SK-N-SH treated with all-trans-retinoic acid at 6 μM for 48 hours (cell line): ENCODE results near the gene COL4A1.

ENCODE experiments used
- ATAC-seq: fragments of 200-7000 bp; cut with Tn5 transposase; 3 replicates; pipeline ENCODE4 v1.9.1; 2020; ENCODE audit warnings: mild to moderate bottlenecking, moderate library complexity
- ARNTL ChIP-seq: fragments of 450-650 bp; formaldehyde crosslinking; IDR thresholded peaks from 2 replicates; pipeline ENCODE4 v1.5.0; 2020; ENCODE audit warnings: low read depth, mild to moderate bottlenecking, moderate library complexity, borderline replicate concordance
- BACH2 ChIP-seq: fragments of 250-450 bp; sonication (Bioruptor Pico); IDR thresholded peaks from 2 replicates; pipeline ENCODE4 v1.9.0; 2021; ENCODE audit warnings: mild to moderate bottlenecking, borderline replicate concordance
- CSDC2 ChIP-seq: fragments of 250-450 bp; sonication (Bioruptor Pico); IDR thresholded peaks from 2 replicates; pipeline ENCODE4 v1.5.0; 2020; ENCODE audit warnings: mild to moderate bottlenecking, moderate library complexity
- ESRRG ChIP-seq: fragments of 250-450 bp; sonication (Bioruptor Pico); IDR thresholded peaks from 2 replicates; pipeline ENCODE4 v1.6.1; 2021; ENCODE audit warnings: mild to moderate bottlenecking
- GLIS3 ChIP-seq: fragments of 250-450 bp; sonication (Bioruptor Pico); IDR thresholded peaks from 2 replicates; pipeline ENCODE4 v1.5.0; 2020; ENCODE audit warnings: mild to moderate bottlenecking, moderate library complexity
- OSR1 ChIP-seq: fragments of 250-450 bp; sonication (Bioruptor Pico); IDR thresholded peaks from 2 replicates; pipeline ENCODE4 v1.8.0; 2022; ENCODE audit warnings: moderate library complexity, mild to moderate bottlenecking, inconsistent platforms
- RARB ChIP-seq: fragments of 250-450 bp; sonication (Bioruptor Pico); IDR thresholded peaks from 2 replicates; pipeline ENCODE4 v1.8.0; 2021; ENCODE audit warnings: mild to moderate bottlenecking, moderate library complexity
- TCF4 ChIP-seq: fragments of 250-450 bp; sonication (Bioruptor Pico); IDR thresholded peaks from 2 replicates; pipeline ENCODE4 v1.8.0; 2021; ENCODE audit warnings: mild to moderate bottlenecking, moderate library complexity, borderline replicate concordance
- TOX ChIP-seq: fragments of 250-450 bp; sonication (Bioruptor Pico); IDR thresholded peaks from 2 replicates; pipeline ENCODE4 v1.8.0; 2021; ENCODE audit warnings: mild to moderate bottlenecking, moderate library complexity, borderline replicate concordance
- ZC3H10 ChIP-seq: fragments of 250-450 bp; sonication (Bioruptor Pico); IDR thresholded peaks from 2 replicates; pipeline ENCODE4 v1.5.1; 2021; ENCODE audit warnings: mild to moderate bottlenecking, moderate library complexity
- ZFP30 ChIP-seq: fragments of 450-650 bp; formaldehyde crosslinking; IDR thresholded peaks from 2 replicates; pipeline ENCODE4 v1.5.0; 2022; ENCODE audit warnings: mild to moderate bottlenecking, moderate library complexity
- ZNF565 ChIP-seq: fragments of 450-650 bp; formaldehyde crosslinking; conservative IDR thresholded peaks from 2 replicates; pipeline ENCODE4 v1.5.0; 2020; ENCODE audit warnings: low read depth, mild to moderate bottlenecking, moderate library complexity
- ZNF70 ChIP-seq: fragments of 450-650 bp; formaldehyde crosslinking; IDR thresholded peaks from 2 replicates; pipeline ENCODE4 v1.5.0; 2020; ENCODE audit warnings: mild to moderate bottlenecking, moderate library complexity
- TF ChIP-seq, protein P1 (sequence below): fragments of 250-450 bp; sonication (Bioruptor Pico); IDR thresholded peaks from 2 replicates; pipeline ENCODE4 v1.8.0; 2020; ENCODE audit warnings: mild to moderate bottlenecking, moderate library complexity, borderline replicate concordance
- TF ChIP-seq, protein P2 (sequence below): fragments of 250-450 bp; sonication (Bioruptor Pico); IDR thresholded peaks from 2 replicates; pipeline ENCODE4 v1.5.1; 2020; ENCODE audit warnings: low read depth, mild to moderate bottlenecking, moderate library complexity
- TF ChIP-seq, protein P3 (sequence below): fragments of 250-450 bp; sonication (Bioruptor Pico); IDR thresholded peaks from 2 replicates; pipeline ENCODE4 v1.5.0; 2020; ENCODE audit warnings: mild to moderate bottlenecking, moderate library complexity
- TF ChIP-seq, protein P4 (sequence below): fragments of 250-450 bp; sonication (Bioruptor Pico); IDR thresholded peaks from 2 replicates; pipeline ENCODE4 v1.5.1; 2021; ENCODE audit warnings: mild to moderate bottlenecking, moderate library complexity

COL4A1 gene

DNA sequence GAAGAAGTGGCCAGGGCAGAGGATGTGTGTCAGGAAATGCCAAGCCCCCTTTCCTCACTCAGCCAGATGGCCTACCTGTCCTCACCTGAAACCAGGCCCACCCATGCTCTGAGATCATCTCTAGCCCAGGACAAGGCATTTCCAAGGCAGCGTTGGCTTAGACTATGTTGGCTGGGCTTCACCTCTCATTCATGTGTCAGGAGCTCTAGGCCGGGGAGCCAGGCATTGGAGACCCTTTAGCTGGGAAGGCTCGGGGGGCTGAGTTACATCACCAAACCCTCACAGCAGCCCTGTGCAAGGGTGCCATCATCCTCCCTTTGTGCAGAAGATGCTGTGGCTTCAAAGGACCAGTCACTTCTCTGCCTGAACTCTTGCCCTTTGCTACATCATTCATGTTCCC, 40.1 kb upstream of the COL4A1 start:
- ATAC-seq = no peak; the same call in 2 of the 3 replicates
- no peak for TF ChIP-seq ARNTL (CRISPR knock-in tag)
- TF ChIP-seq, protein P1, sequence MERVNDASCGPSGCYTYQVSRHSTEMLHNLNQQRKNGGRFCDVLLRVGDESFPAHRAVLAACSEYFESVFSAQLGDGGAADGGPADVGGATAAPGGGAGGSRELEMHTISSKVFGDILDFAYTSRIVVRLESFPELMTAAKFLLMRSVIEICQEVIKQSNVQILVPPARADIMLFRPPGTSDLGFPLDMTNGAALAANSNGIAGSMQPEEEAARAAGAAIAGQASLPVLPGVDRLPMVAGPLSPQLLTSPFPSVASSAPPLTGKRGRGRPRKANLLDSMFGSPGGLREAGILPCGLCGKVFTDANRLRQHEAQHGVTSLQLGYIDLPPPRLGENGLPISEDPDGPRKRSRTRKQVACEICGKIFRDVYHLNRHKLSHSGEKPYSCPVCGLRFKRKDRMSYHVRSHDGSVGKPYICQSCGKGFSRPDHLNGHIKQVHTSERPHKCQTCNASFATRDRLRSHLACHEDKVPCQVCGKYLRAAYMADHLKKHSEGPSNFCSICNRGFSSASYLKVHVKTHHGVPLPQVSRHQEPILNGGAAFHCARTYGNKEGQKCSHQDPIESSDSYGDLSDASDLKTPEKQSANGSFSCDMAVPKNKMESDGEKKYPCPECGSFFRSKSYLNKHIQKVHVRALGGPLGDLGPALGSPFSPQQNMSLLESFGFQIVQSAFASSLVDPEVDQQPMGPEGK (CRISPR knock-in tag) = no peak
- TF ChIP-seq, protein P2, sequence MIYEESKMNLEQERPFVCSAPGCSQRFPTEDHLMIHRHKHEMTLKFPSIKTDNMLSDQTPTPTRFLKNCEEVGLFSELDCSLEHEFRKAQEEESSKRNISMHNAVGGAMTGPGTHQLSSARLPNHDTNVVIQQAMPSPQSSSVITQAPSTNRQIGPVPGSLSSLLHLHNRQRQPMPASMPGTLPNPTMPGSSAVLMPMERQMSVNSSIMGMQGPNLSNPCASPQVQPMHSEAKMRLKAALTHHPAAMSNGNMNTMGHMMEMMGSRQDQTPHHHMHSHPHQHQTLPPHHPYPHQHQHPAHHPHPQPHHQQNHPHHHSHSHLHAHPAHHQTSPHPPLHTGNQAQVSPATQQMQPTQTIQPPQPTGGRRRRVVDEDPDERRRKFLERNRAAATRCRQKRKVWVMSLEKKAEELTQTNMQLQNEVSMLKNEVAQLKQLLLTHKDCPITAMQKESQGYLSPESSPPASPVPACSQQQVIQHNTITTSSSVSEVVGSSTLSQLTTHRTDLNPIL = no peak
- TF ChIP-seq ZFP30 (CRISPR knock-in tag) = no peak
- TF ChIP-seq, protein P3, sequence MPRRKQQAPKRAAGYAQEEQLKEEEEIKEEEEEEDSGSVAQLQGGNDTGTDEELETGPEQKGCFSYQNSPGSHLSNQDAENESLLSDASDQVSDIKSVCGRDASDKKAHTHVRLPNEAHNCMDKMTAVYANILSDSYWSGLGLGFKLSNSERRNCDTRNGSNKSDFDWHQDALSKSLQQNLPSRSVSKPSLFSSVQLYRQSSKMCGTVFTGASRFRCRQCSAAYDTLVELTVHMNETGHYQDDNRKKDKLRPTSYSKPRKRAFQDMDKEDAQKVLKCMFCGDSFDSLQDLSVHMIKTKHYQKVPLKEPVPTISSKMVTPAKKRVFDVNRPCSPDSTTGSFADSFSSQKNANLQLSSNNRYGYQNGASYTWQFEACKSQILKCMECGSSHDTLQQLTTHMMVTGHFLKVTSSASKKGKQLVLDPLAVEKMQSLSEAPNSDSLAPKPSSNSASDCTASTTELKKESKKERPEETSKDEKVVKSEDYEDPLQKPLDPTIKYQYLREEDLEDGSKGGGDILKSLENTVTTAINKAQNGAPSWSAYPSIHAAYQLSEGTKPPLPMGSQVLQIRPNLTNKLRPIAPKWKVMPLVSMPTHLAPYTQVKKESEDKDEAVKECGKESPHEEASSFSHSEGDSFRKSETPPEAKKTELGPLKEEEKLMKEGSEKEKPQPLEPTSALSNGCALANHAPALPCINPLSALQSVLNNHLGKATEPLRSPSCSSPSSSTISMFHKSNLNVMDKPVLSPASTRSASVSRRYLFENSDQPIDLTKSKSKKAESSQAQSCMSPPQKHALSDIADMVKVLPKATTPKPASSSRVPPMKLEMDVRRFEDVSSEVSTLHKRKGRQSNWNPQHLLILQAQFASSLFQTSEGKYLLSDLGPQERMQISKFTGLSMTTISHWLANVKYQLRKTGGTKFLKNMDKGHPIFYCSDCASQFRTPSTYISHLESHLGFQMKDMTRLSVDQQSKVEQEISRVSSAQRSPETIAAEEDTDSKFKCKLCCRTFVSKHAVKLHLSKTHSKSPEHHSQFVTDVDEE = no peak
- TF ChIP-seq TOX (CRISPR knock-in tag) = no peak
- TF ChIP-seq TCF4 = no peak
- TF ChIP-seq CSDC2 (CRISPR knock-in tag) = no peak
- TF ChIP-seq ESRRG = no peak

DNA sequence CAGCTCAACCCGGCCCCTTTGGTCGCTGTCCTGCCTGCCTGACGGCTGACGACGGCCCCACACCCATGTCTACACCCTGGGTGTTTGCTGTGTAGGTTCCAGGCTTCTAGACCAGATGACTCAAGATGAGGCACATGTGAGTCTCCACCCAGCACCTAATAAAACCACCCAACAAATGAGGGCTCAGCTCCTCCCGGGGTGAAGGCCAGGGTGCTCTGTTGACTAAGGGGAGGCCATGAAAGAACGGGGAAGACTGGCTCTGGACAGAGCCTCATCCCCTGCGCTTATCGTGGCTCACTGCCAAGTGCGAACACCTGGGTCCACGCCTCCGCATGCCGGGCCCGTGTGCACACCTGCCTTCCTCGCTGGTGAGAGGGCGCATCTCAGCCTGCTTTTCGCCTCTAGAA, 39.7 kb upstream of the COL4A1 start:
- no peak for TF ChIP-seq TOX (CRISPR knock-in tag)
- TF ChIP-seq OSR1 (CRISPR knock-in tag) = no peak
- no peak for TF ChIP-seq ZNF565 (CRISPR knock-in tag)
- TF ChIP-seq ZNF70 = no peak
- ATAC-seq = no peak

DNA sequence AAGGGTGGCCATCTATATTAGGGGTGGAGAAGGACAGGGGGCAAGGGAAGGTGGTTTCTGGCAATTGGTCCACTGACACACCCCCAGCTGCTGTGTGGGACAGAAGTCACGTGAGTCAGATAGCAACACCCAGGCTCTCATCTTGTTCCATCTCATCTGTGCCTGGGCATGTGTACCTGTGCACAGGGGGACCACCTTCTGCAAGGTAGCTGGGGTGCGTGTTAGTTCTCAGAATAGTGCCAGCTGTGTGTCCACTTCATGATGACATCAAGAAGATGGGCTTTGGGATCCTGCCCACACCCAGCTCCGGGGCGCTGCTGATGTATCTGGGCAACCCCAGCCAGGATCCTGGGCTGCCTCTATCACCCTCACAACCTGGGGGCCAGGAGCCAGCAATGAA, 38.7 kb upstream of the COL4A1 start:
- no peak for ATAC-seq
- TF ChIP-seq, protein P2 = no peak
- TF ChIP-seq ZC3H10 (CRISPR knock-in tag) = no peak
- TF ChIP-seq ESRRG = no peak
- no peak for TF ChIP-seq TCF4

DNA sequence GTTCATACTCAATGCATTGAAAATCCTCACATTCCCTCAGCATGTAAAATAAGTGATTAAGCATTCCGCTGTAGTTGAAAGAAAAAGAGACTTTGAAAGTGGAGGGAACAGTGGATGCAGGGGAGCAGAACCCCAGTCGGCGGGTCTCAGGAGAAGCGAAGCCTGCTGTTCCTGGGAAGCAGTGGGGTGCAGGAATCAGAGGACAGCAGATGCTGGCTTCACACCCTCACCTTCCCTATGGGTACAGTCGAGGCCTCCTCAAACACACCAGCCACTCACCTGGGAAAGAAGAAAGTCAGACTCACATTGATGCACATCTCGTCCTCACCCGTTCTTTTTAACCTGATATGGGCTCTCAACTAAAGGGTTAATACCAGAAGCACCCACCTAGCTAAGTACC, 38.3 kb upstream of the COL4A1 start:
- no peak for ATAC-seq

More for the DNA sequence above, 38.3 kb upstream of the COL4A1 start:
- TF ChIP-seq, protein P4, sequence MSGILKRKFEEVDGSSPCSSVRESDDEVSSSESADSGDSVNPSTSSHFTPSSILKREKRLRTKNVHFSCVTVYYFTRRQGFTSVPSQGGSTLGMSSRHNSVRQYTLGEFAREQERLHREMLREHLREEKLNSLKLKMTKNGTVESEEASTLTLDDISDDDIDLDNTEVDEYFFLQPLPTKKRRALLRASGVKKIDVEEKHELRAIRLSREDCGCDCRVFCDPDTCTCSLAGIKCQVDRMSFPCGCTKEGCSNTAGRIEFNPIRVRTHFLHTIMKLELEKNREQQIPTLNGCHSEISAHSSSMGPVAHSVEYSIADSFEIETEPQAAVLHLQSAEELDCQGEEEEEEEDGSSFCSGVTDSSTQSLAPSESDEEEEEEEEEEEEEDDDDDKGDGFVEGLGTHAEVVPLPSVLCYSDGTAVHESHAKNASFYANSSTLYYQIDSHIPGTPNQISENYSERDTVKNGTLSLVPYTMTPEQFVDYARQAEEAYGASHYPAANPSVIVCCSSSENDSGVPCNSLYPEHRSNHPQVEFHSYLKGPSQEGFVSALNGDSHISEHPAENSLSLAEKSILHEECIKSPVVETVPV (CRISPR knock-in tag) = no peak
- TF ChIP-seq ESRRG = no peak
- no peak for TF ChIP-seq OSR1 (CRISPR knock-in tag)
- no peak for TF ChIP-seq TCF4
- TF ChIP-seq, protein P1 (CRISPR knock-in tag) = no peak
- TF ChIP-seq GLIS3 (CRISPR knock-in tag) = no peak
- TF ChIP-seq ZFP30 (CRISPR knock-in tag) = no peak
- no peak for TF ChIP-seq RARB (CRISPR knock-in tag)
- no peak for TF ChIP-seq BACH2
